Airway epithelial cell (primary cell): Measurements from ENCODE around the gene MEPCE. TPM values are rescaled to one million over a fixed set of nuclear protein-coding genes. Genes with fewer than 3 reads are reported as not detected.

ENCODE experiments used
- total RNA-seq: library from RNA; depleted of rRNA; stranded (reverse); fragments of >200 nt; gene quantifications from 2 replicates; pipeline ENCODE4 v1.2.3, GENCODE V29; 2015

The MEPCE gene
- total RNA-seq: 15.7 and 21.0 TPM in 2 replicates

GRCh38 chr7:100429637-100430492, at the start of gene MEPCE:
TSS of gene MEPCE (plus strand) at chr7:100429831. CDS start at chr7:100430019, 188 bp downstream.

GRCh38 chr7:100428199-100428966, 1.2 kb upstream of the MEPCE start, which contains the start of gene ZCWPW1:
TSS of gene ZCWPW1 (minus strand) at chr7:100428703. CDS start at chr7:100420649, 8,054 bp downstream.

GRCh38 chr7:100464210-100464660, 34.6 kb downstream of the MEPCE start, which contains the start of gene SPACDR:
TSS of gene SPACDR (minus strand) at chr7:100464260. CDS start at chr7:100464025, 235 bp downstream.

GRCh38 chr7:100478958-100479660, 49.5 kb downstream of the MEPCE start, which contains the start of gene TSC22D4:
TSS of gene TSC22D4 (minus strand) at chr7:100479214. CDS start at chr7:100478038, 1,176 bp downstream.

Other genes with a start within 250 kb of the MEPCE start
- gene PVRIG, start 209.9 kb upstream of the MEPCE start, total RNA-seq: not detected in 2 replicates
- not detected in 2 replicates for gene SPDYE3, start 122.1 kb upstream of the MEPCE start, total RNA-seq
- 9.0 and 10.6 TPM in 2 replicates for gene PILRB, start 71.7 kb upstream of the MEPCE start, total RNA-seq
- gene PILRA, start 56.3 kb upstream of the MEPCE start, total RNA-seq: not detected in 2 replicates
- 2.5 and 6.3 TPM in 2 replicates for gene ZCWPW1, start 1.1 kb upstream of the MEPCE start, total RNA-seq
- 35.0 and 37.2 TPM in 2 replicates for gene PPP1R35, start 6.7 kb downstream of the MEPCE start, total RNA-seq
- gene SPACDR, start 34.4 kb downstream of the MEPCE start, total RNA-seq: 0.14 TPM in 1 of 2 replicates, not detected in the other
- 32.3 and 45.8 TPM in 2 replicates for gene TSC22D4, start 49.4 kb downstream of the MEPCE start, total RNA-seq
- 0.65 and 2.1 TPM in 2 replicates for gene NYAP1, start 54.1 kb downstream of the MEPCE start, total RNA-seq
- 11.7 and 13.3 TPM in 2 replicates for gene AGFG2, start 109.4 kb downstream of the MEPCE start, total RNA-seq
- gene SAP25, start 144.1 kb downstream of the MEPCE start, total RNA-seq: 0.35 TPM in 1 of 2 replicates, not detected in the other
- gene LRCH4, start 156.3 kb downstream of the MEPCE start, total RNA-seq: 23.6 and 41.6 TPM in 2 replicates
- gene FBXO24, start 156.5 kb downstream of the MEPCE start, total RNA-seq: 0.21 and 0.28 TPM in 2 replicates
- gene PCOLCE, start 172.5 kb downstream of the MEPCE start, total RNA-seq: 4.6 and 7.0 TPM in 2 replicates
- 17.2 and 21.1 TPM in 2 replicates for gene MOSPD3, start 182.7 kb downstream of the MEPCE start, total RNA-seq
- gene TFR2, start 211.7 kb downstream of the MEPCE start, total RNA-seq: 0.05 and 0.71 TPM in 2 replicates
- not detected in 2 replicates for gene ACTL6B, start 226.6 kb downstream of the MEPCE start, total RNA-seq
- gene GNB2, start 243.9 kb downstream of the MEPCE start, total RNA-seq: 255 and 264 TPM in 2 replicates